Upper lobe of left lung (tissue), 4 donors: Measurements from ENCODE around the gene TARM1.

Source experiments
- EP300 ChIP-seq, 4 donors: sonication (generic); formaldehyde crosslinking; IDR thresholded peaks; one replicate each; pipeline ENCODE4 v1.5.1; 2017; ENCODE audit warnings: antibody characterized with exemption in 4 of 4, control low read depth in 2 of 4
- POLR2A ChIP-seq, 4 donors: fragments of 450-650 bp; IDR thresholded peaks; one replicate each; pipeline ENCODE4 v1.5.1; 2016 to 2017; ENCODE audit warnings: antibody characterized with exemption in 4 of 4, mild to moderate bottlenecking in 2 of 4
- POLR2AphosphoS5 ChIP-seq, 2 donors: sonication (generic); formaldehyde crosslinking; IDR thresholded peaks; one replicate each; pipeline ENCODE4 v1.5.1; 2017; ENCODE audit warnings: antibody characterized with exemption in 2 of 2
- TF ChIP-seq, protein P1 (sequence below), 6 experiments: fragments of 450-650 bp in 4 of 6; fragments of 200-600 bp in 2 of 6; sonication (generic) in 2 of 6; IDR thresholded peaks; one replicate each; pipeline ENCODE4 v1.5.1; 2016 to 2019; ENCODE audit warnings: antibody characterized with exemption in 6 of 6

DNA sequence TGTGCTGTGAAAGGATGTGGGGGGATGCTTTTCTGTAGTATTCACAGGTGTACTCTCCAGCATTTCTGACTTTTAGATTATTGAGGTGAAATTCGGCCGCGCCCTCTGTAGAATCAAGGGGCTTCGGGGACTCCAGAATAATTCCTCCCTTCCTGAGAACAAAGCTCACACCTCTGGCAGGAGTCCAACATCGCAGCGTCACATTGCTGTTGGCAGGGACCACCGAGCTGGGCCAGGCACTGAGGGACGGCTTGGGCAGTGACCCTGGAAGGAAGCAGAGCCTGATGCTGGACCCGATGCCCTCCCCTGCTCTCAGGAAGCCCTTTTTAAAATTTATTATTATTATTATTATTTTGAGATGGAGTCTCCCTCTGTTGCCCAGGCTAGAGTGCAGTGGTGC is 6.3 kb downstream of the TARM1 start:
- TF ChIP-seq POLR2AphosphoS5 (IDR thresholded peaks at IDR 0.05) = no peak
- no peak for TF ChIP-seq POLR2A (IDR thresholded peaks at IDR 0.05)
- TF ChIP-seq, protein P1, sequence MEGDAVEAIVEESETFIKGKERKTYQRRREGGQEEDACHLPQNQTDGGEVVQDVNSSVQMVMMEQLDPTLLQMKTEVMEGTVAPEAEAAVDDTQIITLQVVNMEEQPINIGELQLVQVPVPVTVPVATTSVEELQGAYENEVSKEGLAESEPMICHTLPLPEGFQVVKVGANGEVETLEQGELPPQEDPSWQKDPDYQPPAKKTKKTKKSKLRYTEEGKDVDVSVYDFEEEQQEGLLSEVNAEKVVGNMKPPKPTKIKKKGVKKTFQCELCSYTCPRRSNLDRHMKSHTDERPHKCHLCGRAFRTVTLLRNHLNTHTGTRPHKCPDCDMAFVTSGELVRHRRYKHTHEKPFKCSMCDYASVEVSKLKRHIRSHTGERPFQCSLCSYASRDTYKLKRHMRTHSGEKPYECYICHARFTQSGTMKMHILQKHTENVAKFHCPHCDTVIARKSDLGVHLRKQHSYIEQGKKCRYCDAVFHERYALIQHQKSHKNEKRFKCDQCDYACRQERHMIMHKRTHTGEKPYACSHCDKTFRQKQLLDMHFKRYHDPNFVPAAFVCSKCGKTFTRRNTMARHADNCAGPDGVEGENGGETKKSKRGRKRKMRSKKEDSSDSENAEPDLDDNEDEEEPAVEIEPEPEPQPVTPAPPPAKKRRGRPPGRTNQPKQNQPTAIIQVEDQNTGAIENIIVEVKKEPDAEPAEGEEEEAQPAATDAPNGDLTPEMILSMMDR (IDR thresholded peaks at IDR 0.05) = no peak
- TF ChIP-seq EP300 (IDR thresholded peaks at IDR 0.05) = no peak
